KMS-11 (cell line): ENCODE measurements around the gene SYNC.

ENCODE experiments used
- H2AFZ ChIP-seq: fragments of 200-600 bp; sonication (generic); 2 replicates; pipeline ENCODE4 v1.6.1; 2016; ENCODE audit warnings: antibody characterized with exemption, mixed run types, low read depth
- H3K27ac ChIP-seq: fragments of 200-600 bp; sonication (generic); 2 replicates; pipeline ENCODE4 v1.6.1; 2016; ENCODE audit warnings: mild to moderate bottlenecking, mixed run types
- H3K27me3 ChIP-seq: fragments of 200-600 bp; sonication (generic); 2 replicates; pipeline ENCODE4 v1.6.1; 2017; ENCODE audit warnings: mild to moderate bottlenecking, low read depth, mixed run types, moderate library complexity; ENCODE audit not compliant: insufficient read depth
- H3K36me3 ChIP-seq: fragments of 200-600 bp; sonication (generic); 2 replicates; pipeline ENCODE4 v1.6.1; 2017; ENCODE audit warnings: mild to moderate bottlenecking, mixed run types; ENCODE audit not compliant: insufficient read depth
- H3K4me1 ChIP-seq: fragments of 200-600 bp; sonication (generic); 2 replicates; pipeline ENCODE4 v1.6.1; 2016; ENCODE audit warnings: mild to moderate bottlenecking, low read depth, mixed run types; ENCODE audit not compliant: poor library complexity, severe bottlenecking
- H3K4me2 ChIP-seq: fragments of 200-600 bp; sonication (generic); 2 replicates; pipeline ENCODE4 v1.7.0; 2016; ENCODE audit warnings: mild to moderate bottlenecking, mixed run types
- H3K4me3 ChIP-seq: fragments of 200-600 bp; sonication (generic); IDR thresholded peaks from 2 replicates; pipeline ENCODE4 v1.6.1; 2017; ENCODE audit warnings: low read depth, low read length, mixed read lengths; ENCODE audit not compliant: insufficient read depth
- H3K79me2 ChIP-seq: fragments of 200-600 bp; sonication (generic); 2 replicates; pipeline ENCODE4 v1.6.1; 2016; ENCODE audit warnings: low read depth, mixed run types; ENCODE audit not compliant: insufficient read depth
- H3K9ac ChIP-seq: fragments of 200-600 bp; sonication (generic); 2 replicates; pipeline ENCODE4 v1.6.1; 2016; ENCODE audit warnings: mild to moderate bottlenecking, mixed run types
- H4K20me1 ChIP-seq: fragments of 200-600 bp; sonication (generic); 2 replicates; pipeline ENCODE4 v1.6.1; 2016; ENCODE audit warnings: mild to moderate bottlenecking, mixed run types; ENCODE audit not compliant: insufficient read depth
- CTCF ChIP-seq: fragments of 200-600 bp; sonication (generic); conservative IDR thresholded peaks from 2 replicates; pipeline ENCODE4 v1.6.1; 2017; ENCODE audit warnings: low read depth, mild to moderate bottlenecking, antibody characterized with exemption, low read length, moderate library complexity, mixed read lengths

SYNC gene

GRCh38 chr1:32742956-32743355 lies 40.4 kb upstream of the SYNC start:
- Histone ChIP-seq H3K36me3 (no peaks in the 10 kb centered on the region), H4K20me1 (no peaks in the 10 kb centered on the region), H3K4me2 (no peak overlapping the region), H3K79me2 (no peaks in the 10 kb centered on the region), H3K27me3 (no peaks in the 10 kb centered on the region), H3K9ac (no peak overlapping the region), H3K27ac (no peak overlapping the region), H3K4me1 (peaks cover 13% of the 10 kb centered on the region), H3K4me3 (no peak overlapping the region), H2AFZ (no peak overlapping the region)
- no peak for TF ChIP-seq CTCF

- no peaks in the 10 kb centered on the region for H3K27me3 ChIP-seq
- no peak overlapping the region for H3K27ac ChIP-seq
- H3K4me1 ChIP-seq, result peaks cover 13% of the 10 kb centered on the region
- H3K4me3 ChIP-seq, result peak overlapping the region; percentile 0
- TF ChIP-seq CTCF, result no peak
- no peaks in the 10 kb centered on the region for H3K36me3 ChIP-seq
- H3K79me2 ChIP-seq, result no peaks in the 10 kb centered on the region
- H2AFZ ChIP-seq, result peak overlapping the region; percentile 54
- peak overlapping the region; percentile 48 for H3K4me2 ChIP-seq
- H4K20me1 ChIP-seq, result no peaks in the 10 kb centered on the region
- H3K9ac ChIP-seq, result no peak overlapping the region
Observed at GRCh38 chr1:32742199-32742947, 39.8 kb upstream of the SYNC start.

GRCh38 chr1:32741413-32742198 lies 39.0 kb upstream of the SYNC start:
- H3K4me2 ChIP-seq, result peak overlapping the region; percentile 63

GRCh38 chr1:32741059-32741412 lies 38.5 kb upstream of the SYNC start:
- Histone ChIP-seq H3K4me1 (peaks cover 13% of the 10 kb centered on the region), H3K36me3 (no peaks in the 10 kb centered on the region), H4K20me1 (no peaks in the 10 kb centered on the region), H3K9ac (peak overlapping the region; percentile 35; the same call in 1 of the 2 replicates), H3K27ac (no peak overlapping the region), H3K4me3 (peak overlapping the region; percentile 63), H3K27me3 (no peaks in the 10 kb centered on the region), H3K79me2 (no peaks in the 10 kb centered on the region), H3K4me2 (peak overlapping the region; percentile 63), H2AFZ (peak overlapping the region; percentile 71)
- no peak for TF ChIP-seq CTCF

More at GRCh38 chr1:32741413-32742198, 39.0 kb upstream of the SYNC start:
- no peaks in the 10 kb centered on the region for H4K20me1 ChIP-seq
- H3K9ac ChIP-seq, result peak overlapping the region; percentile 35; the same call in 1 of the 2 replicates
- H3K4me1 ChIP-seq, result peaks cover 13% of the 10 kb centered on the region
- no peak overlapping the region for H3K27ac ChIP-seq
- no peaks in the 10 kb centered on the region for H3K27me3 ChIP-seq
- peak overlapping the region; percentile 63 for H3K4me3 ChIP-seq
- no peaks in the 10 kb centered on the region for H3K36me3 ChIP-seq
- peak; percentile 46 for TF ChIP-seq CTCF
- H2AFZ ChIP-seq, result peak overlapping the region; percentile 71
- H3K79me2 ChIP-seq, result no peaks in the 10 kb centered on the region
